ENCODE measurements around the gene EYS. TPM values are rescaled to one million over a fixed set of nuclear protein-coding genes. Genes with fewer than 3 reads are reported as not detected.

Gene EYS
- total RNA-seq, 1 donor from 2014 or later = not detected

DNA sequence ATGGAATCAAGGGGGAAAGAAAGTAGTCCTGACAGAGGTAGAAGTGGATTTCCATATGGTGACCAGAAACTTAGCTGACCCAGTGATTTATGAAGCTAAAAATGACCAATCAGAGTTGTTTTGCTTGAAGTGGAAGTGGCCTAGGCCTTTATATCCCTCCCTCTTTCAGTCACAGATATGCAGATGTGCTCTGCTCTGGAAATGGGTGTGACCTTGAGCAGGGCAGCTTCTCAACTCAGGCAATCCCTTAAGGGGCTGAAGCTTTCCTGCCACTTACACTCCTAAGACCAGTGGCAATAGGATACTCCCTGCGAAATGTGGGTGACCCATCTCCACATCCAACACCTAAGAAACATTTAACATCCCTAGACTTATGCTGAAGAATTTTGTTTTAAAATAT is 256.6 kb downstream of the EYS start:
- Mint-ChIP-seq H3K36me3 (ENCODE audit: low read depth, unreplicated experiment) (peaks cover 3% of the 10 kb centered on the region), H3K4me1 (ENCODE audit: unreplicated experiment) (peaks cover 26% of the 10 kb centered on the region), H3K27me3 (ENCODE audit: unreplicated experiment) (no peaks in the 10 kb centered on the region), H3K4me3 (ENCODE audit: unreplicated experiment) (no peak overlapping the region), H3K9me3 (ENCODE audit: unreplicated experiment) (peaks cover 4% of the 10 kb centered on the region), H3K27ac (ENCODE audit: unreplicated experiment) (no peak overlapping the region)
- no peak for DNase-seq (ENCODE audit: low spot score)
- TF ChIP-seq, protein P1, sequence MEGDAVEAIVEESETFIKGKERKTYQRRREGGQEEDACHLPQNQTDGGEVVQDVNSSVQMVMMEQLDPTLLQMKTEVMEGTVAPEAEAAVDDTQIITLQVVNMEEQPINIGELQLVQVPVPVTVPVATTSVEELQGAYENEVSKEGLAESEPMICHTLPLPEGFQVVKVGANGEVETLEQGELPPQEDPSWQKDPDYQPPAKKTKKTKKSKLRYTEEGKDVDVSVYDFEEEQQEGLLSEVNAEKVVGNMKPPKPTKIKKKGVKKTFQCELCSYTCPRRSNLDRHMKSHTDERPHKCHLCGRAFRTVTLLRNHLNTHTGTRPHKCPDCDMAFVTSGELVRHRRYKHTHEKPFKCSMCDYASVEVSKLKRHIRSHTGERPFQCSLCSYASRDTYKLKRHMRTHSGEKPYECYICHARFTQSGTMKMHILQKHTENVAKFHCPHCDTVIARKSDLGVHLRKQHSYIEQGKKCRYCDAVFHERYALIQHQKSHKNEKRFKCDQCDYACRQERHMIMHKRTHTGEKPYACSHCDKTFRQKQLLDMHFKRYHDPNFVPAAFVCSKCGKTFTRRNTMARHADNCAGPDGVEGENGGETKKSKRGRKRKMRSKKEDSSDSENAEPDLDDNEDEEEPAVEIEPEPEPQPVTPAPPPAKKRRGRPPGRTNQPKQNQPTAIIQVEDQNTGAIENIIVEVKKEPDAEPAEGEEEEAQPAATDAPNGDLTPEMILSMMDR (IDR thresholded peaks at IDR 0.05; ENCODE audit: unreplicated experiment) = no peak

DNA sequence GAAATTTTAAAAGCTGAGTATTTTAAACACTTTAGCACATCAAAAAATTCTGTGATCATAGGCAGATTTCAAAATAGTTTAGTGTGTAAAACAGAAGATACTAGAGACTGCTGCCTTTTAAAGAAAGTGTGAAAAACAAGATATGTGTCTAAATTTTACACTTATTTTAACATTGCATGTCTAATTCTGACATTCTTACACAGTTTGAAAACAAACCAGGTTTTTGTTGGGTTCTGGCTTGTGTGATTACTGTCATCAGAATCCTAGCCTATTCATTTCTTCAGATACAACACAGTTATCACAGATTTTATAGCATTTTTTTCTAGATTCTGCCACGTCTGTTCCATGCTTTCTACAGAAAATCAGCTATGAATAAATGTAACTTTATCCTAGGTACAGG is 257.1 kb downstream of the EYS start:
- Mint-ChIP-seq H3K27ac (ENCODE audit: unreplicated experiment) (no peak overlapping the region), H3K36me3 (ENCODE audit: low read depth, unreplicated experiment) (peaks cover 3% of the 10 kb centered on the region), H3K9me3 (ENCODE audit: unreplicated experiment) (peaks cover 4% of the 10 kb centered on the region), H3K4me1 (ENCODE audit: unreplicated experiment) (peaks cover 26% of the 10 kb centered on the region), H3K27me3 (ENCODE audit: unreplicated experiment) (no peaks in the 10 kb centered on the region), H3K4me3 (ENCODE audit: unreplicated experiment) (no peak overlapping the region)
- DNase-seq (ENCODE audit: low spot score) = no peak
- TF ChIP-seq, protein P1 (IDR thresholded peaks at IDR 0.05; ENCODE audit: unreplicated experiment) = no peak

DNA sequence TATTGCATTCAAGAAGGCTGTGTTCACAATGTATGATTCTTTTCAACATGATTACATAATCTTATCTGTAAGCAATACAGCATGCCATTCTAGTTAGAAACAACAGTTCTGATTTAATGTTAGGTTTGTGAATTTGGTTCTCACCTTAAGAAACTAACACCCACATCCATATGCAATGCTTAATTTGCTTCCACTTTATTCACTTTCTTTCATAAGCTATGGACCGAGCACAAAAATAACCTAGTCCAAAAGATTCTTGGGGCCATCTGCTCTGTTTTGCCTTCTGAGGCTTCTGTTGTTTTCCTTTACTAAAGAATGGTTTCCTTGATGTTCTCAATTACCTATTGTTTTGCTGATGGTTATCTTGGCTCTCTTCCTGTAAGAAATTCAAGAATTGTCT is 258.2 kb downstream of the EYS start:
- H3K9me3 Mint-ChIP-seq (ENCODE audit: unreplicated experiment) = peaks cover 4% of the 10 kb centered on the region
- no peak for DNase-seq (ENCODE audit: low spot score)
- peaks cover 3% of the 10 kb centered on the region for H3K36me3 Mint-ChIP-seq (ENCODE audit: low read depth, unreplicated experiment)
- H3K27ac Mint-ChIP-seq (ENCODE audit: unreplicated experiment) = no peak overlapping the region
- no peaks in the 10 kb centered on the region for H3K27me3 Mint-ChIP-seq (ENCODE audit: unreplicated experiment)
- H3K4me3 Mint-ChIP-seq (ENCODE audit: unreplicated experiment) = no peak overlapping the region
- TF ChIP-seq, protein P1 (IDR thresholded peaks at IDR 0.05; ENCODE audit: unreplicated experiment) = no peak
- peaks cover 26% of the 10 kb centered on the region for H3K4me1 Mint-ChIP-seq (ENCODE audit: unreplicated experiment)

DNA sequence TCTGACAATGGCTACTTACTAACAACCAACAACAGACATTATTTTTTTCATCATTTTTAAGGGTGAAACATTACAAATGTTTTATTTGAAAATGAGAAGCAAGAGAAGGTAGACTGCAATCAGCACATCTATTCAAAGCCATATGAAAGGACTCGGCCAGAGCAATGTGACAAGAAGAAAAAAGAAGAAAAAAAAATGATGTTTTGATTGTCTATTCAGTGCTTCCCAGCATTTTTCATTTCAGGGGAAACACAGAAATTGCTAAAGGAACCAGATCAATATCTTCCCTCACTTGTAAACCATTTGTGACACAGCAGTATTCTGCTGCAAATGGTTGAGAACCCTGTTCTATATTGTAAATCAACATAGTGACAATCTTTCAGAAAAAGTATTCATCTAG is 270.7 kb downstream of the EYS start:
- TF ChIP-seq, protein P1 (IDR thresholded peaks at IDR 0.05; ENCODE audit: unreplicated experiment) = no peak
- Mint-ChIP-seq H3K27ac (ENCODE audit: unreplicated experiment) (no peak overlapping the region), H3K9me3 (ENCODE audit: unreplicated experiment) (no peaks in the 10 kb centered on the region)

DNA sequence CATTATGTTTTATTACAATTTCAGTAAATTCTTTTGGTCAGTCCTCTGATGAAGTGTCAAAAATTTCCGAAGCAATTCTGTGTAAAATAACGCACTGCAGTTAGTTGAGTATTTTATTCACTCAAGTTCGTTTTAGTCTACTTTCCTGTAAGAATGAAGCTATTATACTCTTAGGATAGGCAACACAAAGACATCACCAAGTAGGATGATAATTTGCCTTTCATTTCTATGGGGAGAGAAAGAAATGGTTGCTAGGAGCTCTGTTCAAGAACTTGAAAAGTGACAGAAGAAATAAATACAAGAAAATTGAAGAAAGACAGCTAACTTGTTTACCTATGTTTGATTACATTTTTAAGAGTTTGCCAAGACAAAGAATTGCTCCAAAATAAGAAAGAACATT is 290.4 kb downstream of the EYS start:
- Mint-ChIP-seq H3K9me3 (ENCODE audit: unreplicated experiment) (no peaks in the 10 kb centered on the region), H3K27me3 (ENCODE audit: unreplicated experiment) (no peaks in the 10 kb centered on the region), H3K27ac (ENCODE audit: unreplicated experiment) (no peak overlapping the region), H3K4me1 (ENCODE audit: unreplicated experiment) (no peaks in the 10 kb centered on the region), H3K36me3 (ENCODE audit: low read depth, unreplicated experiment) (no peaks in the 10 kb centered on the region), H3K4me3 (ENCODE audit: unreplicated experiment) (no peak overlapping the region)
- no peak for DNase-seq (ENCODE audit: low spot score)
- TF ChIP-seq, protein P1 (IDR thresholded peaks at IDR 0.05; ENCODE audit: unreplicated experiment) = no peak

More for the DNA sequence above, 270.7 kb downstream of the EYS start:
- H3K4me1 Mint-ChIP-seq (ENCODE audit: unreplicated experiment) = no peaks in the 10 kb centered on the region
- no peaks in the 10 kb centered on the region for H3K27me3 Mint-ChIP-seq (ENCODE audit: unreplicated experiment)
- H3K36me3 Mint-ChIP-seq (ENCODE audit: low read depth, unreplicated experiment) = no peaks in the 10 kb centered on the region
- no peak overlapping the region for H3K4me3 Mint-ChIP-seq (ENCODE audit: unreplicated experiment)
- no peak for DNase-seq (ENCODE audit: low spot score)

All from endothelial cell (in vitro differentiated cells).